ENCODE data around the gene CNTRL. TPM values are rescaled to one million over a fixed set of nuclear protein-coding genes. Genes with fewer than 3 reads are reported as not detected.

The CNTRL gene
- total and polyA plus RNA-seq, 2 of the 8 experiments (the other 6 are each of a cell fraction or from before 2014, with no cell fraction given): 5.1 to 13.9 TPM

DNA sequence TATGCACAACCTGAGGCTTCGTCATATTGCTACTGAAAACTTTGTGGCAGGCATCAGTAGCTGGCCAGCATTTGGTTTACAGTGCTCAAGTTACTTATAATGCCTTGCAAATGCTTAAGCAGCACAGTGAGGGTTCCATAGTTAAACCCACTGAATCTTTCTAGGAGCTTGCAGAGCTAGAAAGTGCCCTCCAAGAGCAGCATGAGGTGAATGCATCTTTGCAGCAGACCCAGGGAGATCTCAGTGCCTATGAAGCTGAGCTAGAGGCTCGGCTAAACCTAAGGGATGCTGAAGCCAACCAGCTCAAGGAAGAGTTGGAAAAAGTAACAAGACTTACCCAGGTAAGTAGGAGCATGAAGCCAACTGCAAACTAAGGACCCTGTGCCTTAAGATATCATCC is 60.9 kb downstream of the CNTRL start (continued):
- TF ChIP-seq, protein P1, sequence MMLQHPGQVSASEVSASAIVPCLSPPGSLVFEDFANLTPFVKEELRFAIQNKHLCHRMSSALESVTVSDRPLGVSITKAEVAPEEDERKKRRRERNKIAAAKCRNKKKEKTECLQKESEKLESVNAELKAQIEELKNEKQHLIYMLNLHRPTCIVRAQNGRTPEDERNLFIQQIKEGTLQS (IDR thresholded peaks at IDR 0.05; ENCODE audit: insufficient read depth, low read depth, low read length): no peak
- no peak for TF ChIP-seq ZNF274 (IDR thresholded peaks at IDR 0.05; ENCODE audit: borderline replicate concordance, extremely low read depth, low read length)
- TF ChIP-seq SP1 (IDR thresholded peaks at IDR 0.05; ENCODE audit: low read depth, low read length): no peak
- TF ChIP-seq RBBP5 (IDR thresholded peaks at IDR 0.05; ENCODE audit: borderline replicate concordance, low read depth, low read length): no peak
- no peak for TF ChIP-seq POLR2AphosphoS5 (IDR thresholded peaks at IDR 0.05; ENCODE audit: low read depth, low read length)
- no peak for TF ChIP-seq NRF1 (IDR thresholded peaks at IDR 0.05; ENCODE audit: low read depth, low read length)
- no peak for TF ChIP-seq TAF7 (optimal IDR thresholded peaks at IDR 0.05; ENCODE audit: borderline replicate concordance, low read depth, low read length)
- no peak for TF ChIP-seq JUN (IDR thresholded peaks at IDR 0.05; ENCODE audit: low read depth, low read length)
- no peak for TF ChIP-seq CHD2 (IDR thresholded peaks at IDR 0.05; ENCODE audit: low read length)
- TF ChIP-seq TBP (IDR thresholded peaks at IDR 0.05; ENCODE audit: low read depth, low read length): no peak
- TF ChIP-seq, protein P2, sequence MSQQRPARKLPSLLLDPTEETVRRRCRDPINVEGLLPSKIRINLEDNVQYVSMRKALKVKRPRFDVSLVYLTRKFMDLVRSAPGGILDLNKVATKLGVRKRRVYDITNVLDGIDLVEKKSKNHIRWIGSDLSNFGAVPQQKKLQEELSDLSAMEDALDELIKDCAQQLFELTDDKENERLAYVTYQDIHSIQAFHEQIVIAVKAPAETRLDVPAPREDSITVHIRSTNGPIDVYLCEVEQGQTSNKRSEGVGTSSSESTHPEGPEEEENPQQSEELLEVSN (IDR thresholded peaks at IDR 0.05): no peak
- no peak for TF ChIP-seq YY1 (IDR thresholded peaks at IDR 0.05; ENCODE audit: low read depth, low read length)
